Muscle layer of colon (tissue), 2 donors: ENCODE results near the gene C19orf47.

Experiments used
- H3K27ac ChIP-seq: one replicate; pipeline ENCODE4 v1.7.0; 2013; ENCODE audit warnings: low read depth, mild to moderate bottlenecking, low read length, moderate library complexity
- H3K27me3 ChIP-seq, 2 donors: one replicate each; pipeline ENCODE4 v1.7.0; 2013; ENCODE audit warnings: low read length in 2 of 2, mild to moderate bottlenecking in 2 of 2; ENCODE audit not compliant: insufficient read depth in 2 of 2, control insufficient read depth in 1 of 2
- H3K36me3 ChIP-seq: one replicate; pipeline ENCODE4 v1.7.0; 2013; ENCODE audit warnings: mild to moderate bottlenecking, low read length; ENCODE audit not compliant: insufficient read depth
- H3K4me1 ChIP-seq: one replicate; pipeline ENCODE4 v1.7.0; 2013; ENCODE audit warnings: mild to moderate bottlenecking, low read length; ENCODE audit not compliant: insufficient read depth
- H3K4me3 ChIP-seq, 2 donors: one replicate each; pipeline ENCODE4 v1.7.0; 2013; ENCODE audit warnings: low read length in 2 of 2, low read depth in 1 of 2, mild to moderate bottlenecking in 1 of 2, moderate library complexity in 1 of 2
- H3K9ac ChIP-seq: one replicate; pipeline ENCODE4 v1.7.0; 2013; ENCODE audit warnings: low read length
- H3K9me3 ChIP-seq: one replicate; pipeline ENCODE4 v1.7.0; 2013; ENCODE audit warnings: mild to moderate bottlenecking, low read length
- donor health status: abdominal sarcoma.
- donor health status: Adenocarcinoma of cecum.

Gene C19orf47

DNA sequence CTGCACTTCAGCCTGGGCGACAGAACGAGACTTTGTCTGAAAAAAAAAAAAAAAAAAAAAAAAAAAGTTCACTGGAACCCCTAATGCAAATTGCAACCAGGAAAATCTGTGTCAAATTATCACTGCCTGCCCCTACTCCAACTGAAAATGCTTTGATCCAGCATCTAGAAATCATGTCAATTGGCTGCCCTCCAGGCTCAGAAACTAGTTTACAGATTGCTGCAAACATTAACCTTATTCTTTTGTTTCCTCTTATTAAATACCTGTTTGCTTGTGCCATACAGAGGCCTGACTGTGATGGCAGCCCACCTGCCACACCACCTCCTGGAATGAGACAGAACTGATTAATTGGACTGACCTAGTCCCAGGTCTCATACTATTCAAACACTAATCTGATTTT, 44.4 kb downstream of the C19orf47 start:
- H3K4me1 ChIP-seq, result no peaks in the 10 kb centered on the region
- no peaks in the 10 kb centered on the region for H3K9me3 ChIP-seq
- no peak overlapping the region for H3K9ac ChIP-seq
- no peak overlapping the region for H3K27ac ChIP-seq
- no peak overlapping the region for H3K4me3 ChIP-seq
- no peaks in the 10 kb centered on the region for H3K36me3 ChIP-seq
- no peaks in the 10 kb centered on the region for H3K27me3 ChIP-seq

DNA sequence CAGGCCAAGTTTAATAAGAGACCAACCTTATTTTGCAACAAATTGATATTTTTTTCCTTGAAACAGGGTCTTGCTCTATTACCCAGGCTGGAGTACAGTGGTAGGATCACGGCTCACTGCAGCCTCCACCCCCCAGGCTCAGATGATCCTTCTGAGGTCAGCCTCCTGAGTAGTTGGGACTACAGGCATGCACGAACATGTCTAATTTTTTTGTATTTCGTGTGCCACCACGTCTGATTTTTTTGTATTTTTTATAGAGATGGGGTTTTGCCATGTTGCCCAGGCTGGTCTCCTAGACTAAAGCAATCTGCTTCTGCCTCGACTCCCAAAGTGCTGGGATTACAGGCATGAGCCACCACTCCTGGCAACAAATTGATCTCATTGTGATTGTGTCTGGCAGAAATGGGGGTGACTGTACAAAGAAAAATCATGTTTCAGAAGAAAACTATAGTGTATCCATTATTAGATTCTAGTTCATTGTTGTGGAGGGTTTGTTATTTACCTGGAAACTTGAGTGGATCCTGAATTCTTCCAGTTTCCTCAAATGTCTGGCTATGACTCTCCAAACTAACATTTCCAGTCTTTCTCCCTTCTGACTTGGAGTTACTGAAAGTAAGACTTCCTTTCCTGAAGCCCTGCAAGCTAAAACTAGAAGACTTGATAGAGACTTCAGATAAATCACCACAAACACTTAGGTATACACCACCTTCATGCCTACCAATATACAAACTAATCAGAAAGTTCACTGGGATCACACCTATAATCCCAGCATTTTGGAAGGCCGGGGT, 45.8 kb downstream of the C19orf47 start:
- no peaks in the 10 kb centered on the region for H3K9me3 ChIP-seq
- no peak overlapping the region for H3K9ac ChIP-seq
- no peak overlapping the region for H3K4me3 ChIP-seq
- H3K4me1 ChIP-seq, result no peaks in the 10 kb centered on the region
- H3K27ac ChIP-seq, result no peak overlapping the region
- H3K36me3 ChIP-seq, result no peaks in the 10 kb centered on the region
- no peaks in the 10 kb centered on the region for H3K27me3 ChIP-seq

DNA sequence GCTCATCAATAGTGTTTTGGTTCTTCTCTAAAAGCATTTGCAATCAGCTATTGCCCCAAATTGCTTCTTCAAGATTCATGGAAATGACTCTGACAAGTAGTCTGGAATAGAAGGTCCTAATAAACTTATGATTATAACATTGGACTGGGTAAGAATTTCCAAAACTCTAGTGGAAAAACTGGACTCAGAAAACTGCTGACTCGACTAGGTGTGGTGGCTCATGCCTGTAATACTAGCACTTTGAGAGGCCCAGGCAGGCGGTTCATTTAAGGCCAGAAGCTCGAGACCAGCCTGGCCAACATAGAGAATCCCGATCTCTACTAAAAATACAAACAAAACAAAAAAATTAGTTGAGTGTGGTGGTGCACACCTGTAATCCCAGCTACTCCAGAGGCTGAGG, 47.5 kb downstream of the C19orf47 start:
- Histone ChIP-seq H3K4me1 (no peaks in the 10 kb centered on the region), H3K27ac (no peak overlapping the region), H3K9me3 (no peaks in the 10 kb centered on the region), H3K27me3 (no peaks in the 10 kb centered on the region), H3K9ac (no peak overlapping the region), H3K4me3 (no peak overlapping the region), H3K36me3 (no peaks in the 10 kb centered on the region)

DNA sequence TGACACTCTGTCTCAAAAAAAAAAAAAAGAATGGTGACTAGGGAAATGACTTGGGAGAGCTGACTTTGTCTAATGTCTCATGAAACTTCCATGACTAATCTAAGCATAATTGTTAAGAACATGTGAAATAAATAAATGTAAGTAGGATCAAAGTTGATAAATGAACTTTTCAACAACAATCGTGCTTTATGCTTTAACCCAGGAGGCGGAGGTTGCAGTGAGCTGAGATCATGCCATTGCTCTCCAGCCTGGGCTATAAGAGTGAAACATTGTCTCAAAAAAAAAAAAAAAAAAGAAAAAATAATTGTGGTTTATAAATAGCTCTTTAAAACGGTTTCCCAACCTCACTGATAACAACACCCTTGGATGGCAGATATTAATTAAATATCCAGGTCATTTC, 50.2 kb downstream of the C19orf47 start:
- no peaks in the 10 kb centered on the region for H3K4me1 ChIP-seq
- no peaks in the 10 kb centered on the region for H3K36me3 ChIP-seq
- H3K27ac ChIP-seq, result no peak overlapping the region
- H3K9me3 ChIP-seq, result no peaks in the 10 kb centered on the region
- no peaks in the 10 kb centered on the region for H3K27me3 ChIP-seq
- H3K9ac ChIP-seq, result no peak overlapping the region
- no peak overlapping the region for H3K4me3 ChIP-seq

DNA sequence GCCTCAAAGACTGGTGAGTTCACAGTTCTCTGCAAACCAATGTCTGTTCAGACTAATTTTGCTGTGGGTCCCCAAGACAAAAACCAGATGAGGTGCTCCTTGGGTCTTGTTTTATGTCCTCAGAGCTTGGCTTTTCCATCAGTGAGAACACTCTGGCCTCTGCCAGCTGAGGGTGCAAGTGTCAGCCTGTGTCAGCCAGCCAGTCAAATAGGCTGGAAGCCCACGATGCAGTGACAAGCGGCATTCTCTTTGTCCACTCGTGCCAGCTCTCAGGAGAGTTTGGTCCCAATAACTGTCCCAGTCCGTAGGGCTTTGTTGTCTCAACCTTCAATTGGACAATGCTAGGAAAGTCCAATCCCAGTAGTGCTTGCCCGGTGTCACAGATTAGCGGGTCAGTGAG, 53.6 kb downstream of the C19orf47 start:
- H3K36me3 ChIP-seq, result no peaks in the 10 kb centered on the region
- no peak overlapping the region for H3K9ac ChIP-seq
- no peaks in the 10 kb centered on the region for H3K9me3 ChIP-seq
- no peak overlapping the region for H3K27ac ChIP-seq
- no peak overlapping the region for H3K4me3 ChIP-seq
- no peaks in the 10 kb centered on the region for H3K4me1 ChIP-seq
- no peaks in the 10 kb centered on the region for H3K27me3 ChIP-seq

DNA sequence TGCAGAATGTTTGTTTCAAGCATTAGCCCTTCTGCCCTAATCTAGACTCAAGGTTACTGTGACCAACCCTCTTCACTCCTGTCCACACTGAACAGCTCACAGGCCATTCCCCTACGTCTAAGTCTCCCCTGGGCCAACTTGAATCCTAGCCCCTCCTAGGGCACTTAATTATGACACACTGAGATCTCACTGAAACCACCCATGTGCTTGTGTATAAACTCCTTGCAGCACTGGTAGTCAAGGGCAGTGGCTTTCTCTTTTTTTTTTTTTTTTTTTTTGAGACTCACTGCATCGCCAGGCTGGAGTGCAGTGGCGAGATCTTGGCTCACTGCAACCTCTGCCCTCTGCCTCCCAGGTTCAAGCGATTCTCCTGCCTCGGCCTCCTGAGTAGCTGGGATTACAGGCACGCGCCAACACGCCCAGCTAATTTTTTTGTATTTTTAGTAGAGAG, 61.2 kb downstream of the C19orf47 start:
- peaks cover 26% of the 10 kb centered on the region for H3K4me1 ChIP-seq
- no peak overlapping the region for H3K27ac ChIP-seq
- no peaks in the 10 kb centered on the region for H3K9me3 ChIP-seq
- peaks cover 5% of the 10 kb centered on the region for H3K36me3 ChIP-seq
- no peak overlapping the region for H3K4me3 ChIP-seq
- no peak overlapping the region for H3K9ac ChIP-seq
- H3K27me3 ChIP-seq, result no peaks in the 10 kb centered on the region

DNA sequence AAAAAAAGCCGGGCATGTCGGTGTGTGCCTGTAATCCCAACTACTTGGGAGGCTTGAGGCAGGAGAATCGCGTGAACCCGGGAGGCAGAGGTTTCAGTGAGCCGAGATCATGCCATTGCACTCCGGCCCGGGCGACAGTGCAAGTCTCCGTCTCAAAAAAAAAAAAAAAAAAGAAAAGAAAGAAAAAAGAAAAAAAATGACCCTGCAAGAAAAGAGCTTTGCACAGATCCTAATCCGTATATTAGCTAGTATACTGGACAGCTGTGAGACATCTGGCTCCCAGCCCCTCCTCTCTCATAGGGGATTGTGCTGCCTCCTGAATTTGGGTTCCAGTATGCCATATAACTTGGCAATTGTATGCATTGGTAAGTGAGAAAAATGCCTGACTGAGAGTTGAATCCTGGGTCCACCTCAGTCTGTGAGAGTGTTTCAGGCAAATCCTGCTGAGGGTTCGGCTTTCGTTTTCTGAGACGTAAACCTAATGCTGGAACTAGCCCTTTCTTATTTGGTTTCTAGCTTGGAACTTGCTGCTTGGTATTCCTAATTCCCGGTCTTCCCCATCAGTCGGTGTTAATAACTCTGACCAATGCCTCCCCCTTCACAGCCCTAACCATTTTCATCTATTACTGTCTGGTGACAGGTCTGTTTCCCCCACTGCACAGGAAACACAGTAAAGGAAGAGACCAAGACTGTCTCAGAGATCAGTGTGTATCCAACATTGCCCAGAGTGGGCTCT, 61.8 kb downstream of the C19orf47 start:
- Histone ChIP-seq H3K9me3 (no peaks in the 10 kb centered on the region), H3K9ac (no peak overlapping the region), H3K27me3 (no peaks in the 10 kb centered on the region), H3K4me1 (peaks cover 31% of the 10 kb centered on the region), H3K36me3 (peaks cover 9% of the 10 kb centered on the region), H3K27ac (no peak overlapping the region), H3K4me3 (peak overlapping the region in 1 of 2 donors; percentile 55)

DNA sequence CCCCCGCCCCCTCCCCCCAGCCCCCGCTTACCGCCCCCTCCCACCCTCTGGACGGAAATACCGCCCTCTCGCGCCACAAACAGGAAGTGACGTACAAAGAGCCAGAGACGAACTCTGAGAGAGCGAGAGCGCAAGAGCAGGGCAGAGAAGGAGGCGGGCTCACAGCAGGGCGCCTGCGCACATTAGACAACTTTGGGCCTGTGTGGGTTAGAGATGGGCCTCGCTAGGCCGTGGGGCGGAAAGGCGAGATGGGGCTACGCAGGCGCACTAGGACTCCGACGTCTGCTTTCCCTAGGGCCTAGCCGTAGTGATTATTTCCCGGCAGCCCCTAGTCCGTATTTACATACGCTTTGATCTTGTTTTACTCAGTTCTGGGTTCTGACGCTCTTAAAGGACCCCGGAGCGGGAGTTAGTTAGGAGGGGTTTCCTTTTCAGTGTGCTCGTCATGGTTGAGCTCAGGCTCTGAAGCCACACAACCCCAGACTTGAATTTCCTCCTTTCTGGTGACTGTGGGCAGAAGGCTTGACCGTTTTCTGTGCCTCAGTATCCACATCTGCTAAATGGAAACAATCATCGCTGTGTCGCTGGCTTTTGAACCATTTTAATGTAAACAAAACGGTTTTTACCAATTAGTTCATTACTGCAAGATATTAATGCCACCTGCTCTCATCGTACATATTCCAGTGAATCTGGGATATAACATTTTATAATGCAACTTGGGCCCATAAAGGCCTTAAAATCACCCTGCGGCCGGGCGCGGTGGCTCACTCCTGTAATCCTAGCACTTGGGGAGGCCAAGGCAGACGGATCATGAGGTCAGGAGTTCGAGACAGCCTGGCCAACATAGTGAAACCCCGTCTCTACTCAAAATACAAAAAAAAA, 62.6 kb downstream of the C19orf47 start:
- no peaks in the 10 kb centered on the region for H3K9me3 ChIP-seq
- H3K36me3 ChIP-seq, result peaks cover 9% of the 10 kb centered on the region
- H3K4me1 ChIP-seq, result peaks cover 39% of the 10 kb centered on the region
- no peaks in the 10 kb centered on the region for H3K27me3 ChIP-seq
- H3K27ac ChIP-seq, result peak overlapping the region; percentile 99
- H3K4me3 ChIP-seq, result peak overlapping the region; percentile 55 to 87
- peak overlapping the region; percentile 57 for H3K9ac ChIP-seq

DNA sequence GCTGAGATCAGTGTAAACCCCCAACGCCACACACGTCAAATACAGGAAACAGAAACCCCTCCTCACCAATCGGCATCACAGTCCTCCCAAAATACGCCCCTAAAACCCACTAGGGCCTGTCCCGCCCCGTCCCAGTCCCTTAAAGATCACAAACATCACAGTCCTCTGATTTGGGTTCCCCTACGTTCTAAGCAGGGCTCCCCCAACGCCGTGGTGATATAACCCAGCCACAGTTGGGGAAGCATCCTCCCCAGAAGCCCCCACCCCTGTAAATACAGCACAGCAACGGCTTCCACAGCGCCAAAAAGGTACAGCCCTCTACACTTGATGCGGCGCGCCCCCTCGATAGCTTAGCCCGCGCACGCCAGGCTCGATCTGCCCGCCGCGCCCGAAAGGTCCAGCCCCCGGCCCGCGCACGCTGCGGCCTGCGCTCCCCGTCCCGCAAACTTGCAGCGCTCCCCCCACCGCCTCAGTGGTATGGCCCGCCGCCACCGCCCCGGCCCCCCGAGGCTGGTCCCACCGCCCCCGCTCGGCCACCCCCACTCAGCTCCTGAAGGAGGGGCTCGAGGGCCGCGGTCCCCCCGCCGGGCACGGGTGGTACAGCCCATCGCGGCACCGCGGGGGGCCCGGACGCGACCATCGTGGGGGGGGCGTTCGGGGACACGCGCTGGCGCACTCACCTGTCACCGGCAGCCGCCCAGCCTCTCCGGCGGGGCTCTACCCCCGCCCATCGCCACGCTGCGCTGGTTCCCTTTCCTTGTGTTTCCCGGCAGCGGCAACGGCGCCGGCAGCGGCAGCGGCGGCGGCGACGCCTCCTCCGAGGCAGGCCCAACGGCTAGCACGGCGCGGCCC, 63.5 kb downstream of the C19orf47 start, which contains the start of gene AKT2:
Gene AKT2, minus strand, starts transcription at position 845 of the 852 bp plus-strand sequence. CDS start 20,078 bp downstream, outside the sequence.
- no peaks in the 10 kb centered on the region for H3K27me3 ChIP-seq
- peak within 1 kb of the TSS; percentile 82 to 87 for H3K4me3 ChIP-seq
- H3K36me3 ChIP-seq, result peaks cover 9% of the 10 kb centered on the region
- H3K9me3 ChIP-seq, result no peaks in the 10 kb centered on the region
- peak within 1 kb of the TSS; percentile 74 for H3K9ac ChIP-seq
- peak within 1 kb of the TSS; percentile 99 for H3K27ac ChIP-seq
- peaks cover 47% of the 10 kb centered on the region for H3K4me1 ChIP-seq

DNA sequence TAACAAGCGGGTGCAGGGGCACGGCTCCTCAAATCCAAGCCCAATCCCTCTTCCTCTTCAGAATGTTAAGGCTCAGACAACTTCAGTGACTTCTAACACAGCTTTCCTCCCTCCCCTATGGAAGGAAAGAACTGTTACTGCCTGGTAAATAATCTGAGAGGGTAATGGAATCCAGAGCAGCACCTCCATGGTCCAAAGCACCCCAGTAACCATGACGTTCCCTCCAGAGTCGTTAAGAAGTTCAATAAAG, 64.0 kb downstream of the C19orf47 start:
- Histone ChIP-seq H3K9ac (peak overlapping the region; percentile 74), H3K36me3 (peaks cover 9% of the 10 kb centered on the region), H3K27ac (peak overlapping the region; percentile 84), H3K9me3 (no peaks in the 10 kb centered on the region), H3K4me1 (peaks cover 52% of the 10 kb centered on the region), H3K4me3 (peak overlapping the region; percentile 82 to 87), H3K27me3 (no peaks in the 10 kb centered on the region)
